Calu3 (cell line): ENCODE measurements around the gene ARHGEF10L. TPM values are rescaled to one million over a fixed set of nuclear protein-coding genes. Genes with fewer than 3 reads are reported as not detected.

Source experiments
- BruUV-seq: library from RNA; stranded (reverse); fragments of 400-500 nt; replicated peaks from 2 replicates; lab custom pipeline; 2021; lab: Mats Ljungman, UMichigan
- CTCF ChIA-PET: fragments of 300-600 bp; sonication (Branson Sonifier 250); formaldehyde crosslinking; loops from one replicate; lab custom pipeline; 2022; ENCODE audit warnings: antibody characterized with exemption; lab: Charles Lee
- DNase-seq: peaks from one replicate; pipeline ENCODE4 v3.0.0; 2022
- H3K27ac Mint-ChIP-seq: one replicate; pipeline ENCODE4 v1.8.0; 2022; ENCODE audit warnings: mixed read lengths; ENCODE audit not compliant: unreplicated experiment
- H3K27me3 Mint-ChIP-seq: one replicate; pipeline ENCODE4 v1.8.0; 2022; ENCODE audit warnings: mixed read lengths; ENCODE audit not compliant: unreplicated experiment
- H3K36me3 Mint-ChIP-seq: one replicate; pipeline ENCODE4 v1.8.0; 2022; ENCODE audit warnings: mild to moderate bottlenecking, moderate library complexity, mixed read lengths; ENCODE audit not compliant: insufficient read depth, unreplicated experiment
- H3K4me1 Mint-ChIP-seq: one replicate; pipeline ENCODE4 v1.8.0; 2022; ENCODE audit warnings: mild to moderate bottlenecking, low read depth, mixed read lengths; ENCODE audit not compliant: unreplicated experiment
- H3K4me3 Mint-ChIP-seq: one replicate; pipeline ENCODE4 v1.8.0; 2022; ENCODE audit warnings: mild to moderate bottlenecking, low read depth, moderate library complexity, mixed read lengths; ENCODE audit not compliant: unreplicated experiment
- H3K9me3 Mint-ChIP-seq: one replicate; pipeline ENCODE4 v1.8.0; 2022; ENCODE audit warnings: low read depth, mixed read lengths; ENCODE audit not compliant: unreplicated experiment
- CTCF ChIP-seq: fragments of 200-600 bp; IDR thresholded peaks from one replicate; pipeline ENCODE4 v1.8.0; 2022; ENCODE audit warnings: antibody characterized with exemption; ENCODE audit not compliant: unreplicated experiment
- intact Hi-C: fragments of 100-400 bp; cut with micrococcal nuclease; formaldehyde crosslinking; loops from one replicate; pipeline ENCODE4 v1.10.0; 2022; ENCODE audit not compliant: unreplicated experiment
- total RNA-seq: library from RNA; stranded (reverse); gene quantifications from 2 replicates; pipeline ENCODE4 v1.2.3, GENCODE V29; 2022

Gene ARHGEF10L
- total RNA-seq, 1 experiment from 2014 or later = 20.1 TPM

- no peaks in the 10 kb centered on the region for H3K9me3 Mint-ChIP-seq
Observed at GRCh38 chr1:17669305-17669704, 129.8 kb downstream of the ARHGEF10L start.

GRCh38 chr1:17669866-17670451, 130.5 kb downstream of the ARHGEF10L start:
- intact Hi-C loops = no loop called here
- BruUV-seq = no TSS peak
- Mint-ChIP-seq H3K27ac (no peak overlapping the region), H3K9me3 (no peaks in the 10 kb centered on the region), H3K36me3 (peaks cover 12% of the 10 kb centered on the region), H3K4me1 (no peaks in the 10 kb centered on the region), H3K4me3 (no peak overlapping the region), H3K27me3 (no peaks in the 10 kb centered on the region)
- no peak for TF ChIP-seq CTCF
- no peak for DNase-seq
- CTCF ChIA-PET = interaction anchor here (0.6 kb wide), 1 partner anchor 10 kb away, joined by 9 read pairs; no protein-coding TSS in a partner anchor

More at GRCh38 chr1:17669305-17669704, 129.8 kb downstream of the ARHGEF10L start:
- Mint-ChIP-seq H3K27ac (no peak overlapping the region), H3K36me3 (peaks cover 12% of the 10 kb centered on the region), H3K4me3 (no peak overlapping the region), H3K4me1 (no peaks in the 10 kb centered on the region), H3K27me3 (no peaks in the 10 kb centered on the region)
- TF ChIP-seq CTCF = no peak
- BruUV-seq = no TSS peak
- no peak for DNase-seq
- CTCF ChIA-PET = no interaction called here
- intact Hi-C loops = no loop called here

- Mint-ChIP-seq H3K4me1 (no peaks in the 10 kb centered on the region), H3K27me3 (no peaks in the 10 kb centered on the region), H3K36me3 (peaks cover 12% of the 10 kb centered on the region), H3K9me3 (no peaks in the 10 kb centered on the region), H3K4me3 (no peak overlapping the region), H3K27ac (no peak overlapping the region)
- TF ChIP-seq CTCF = no peak
- no peak for DNase-seq
- no TSS peak for BruUV-seq
- CTCF ChIA-PET = interaction anchor here (0.6 kb wide), 1 partner anchor 10 kb away, joined by 9 read pairs; no protein-coding TSS in a partner anchor
- intact Hi-C loops = no loop called here
Observed at GRCh38 chr1:17670587-17671313, 131.3 kb downstream of the ARHGEF10L start.

- H3K27me3 Mint-ChIP-seq = no peaks in the 10 kb centered on the region
- no peak for TF ChIP-seq CTCF
- H3K36me3 Mint-ChIP-seq = peaks cover 12% of the 10 kb centered on the region
- intact Hi-C loops = no loop called here
- H3K9me3 Mint-ChIP-seq = no peaks in the 10 kb centered on the region
- H3K4me3 Mint-ChIP-seq = no peak overlapping the region
- CTCF ChIA-PET = no interaction called here
- no peaks in the 10 kb centered on the region for H3K4me1 Mint-ChIP-seq
- H3K27ac Mint-ChIP-seq = no peak overlapping the region
- no TSS peak for BruUV-seq
- no peak for DNase-seq
Observed at GRCh38 chr1:17671314-17671705, 131.8 kb downstream of the ARHGEF10L start.
